Measurements from ENCODE around the gene FOXL3. TPM values are rescaled to one million over a fixed set of nuclear protein-coding genes. Genes with fewer than 3 reads are reported as not detected.

Gene FOXL3
- total RNA-seq, 1 donor from 2014 or later = not detected

DNA sequence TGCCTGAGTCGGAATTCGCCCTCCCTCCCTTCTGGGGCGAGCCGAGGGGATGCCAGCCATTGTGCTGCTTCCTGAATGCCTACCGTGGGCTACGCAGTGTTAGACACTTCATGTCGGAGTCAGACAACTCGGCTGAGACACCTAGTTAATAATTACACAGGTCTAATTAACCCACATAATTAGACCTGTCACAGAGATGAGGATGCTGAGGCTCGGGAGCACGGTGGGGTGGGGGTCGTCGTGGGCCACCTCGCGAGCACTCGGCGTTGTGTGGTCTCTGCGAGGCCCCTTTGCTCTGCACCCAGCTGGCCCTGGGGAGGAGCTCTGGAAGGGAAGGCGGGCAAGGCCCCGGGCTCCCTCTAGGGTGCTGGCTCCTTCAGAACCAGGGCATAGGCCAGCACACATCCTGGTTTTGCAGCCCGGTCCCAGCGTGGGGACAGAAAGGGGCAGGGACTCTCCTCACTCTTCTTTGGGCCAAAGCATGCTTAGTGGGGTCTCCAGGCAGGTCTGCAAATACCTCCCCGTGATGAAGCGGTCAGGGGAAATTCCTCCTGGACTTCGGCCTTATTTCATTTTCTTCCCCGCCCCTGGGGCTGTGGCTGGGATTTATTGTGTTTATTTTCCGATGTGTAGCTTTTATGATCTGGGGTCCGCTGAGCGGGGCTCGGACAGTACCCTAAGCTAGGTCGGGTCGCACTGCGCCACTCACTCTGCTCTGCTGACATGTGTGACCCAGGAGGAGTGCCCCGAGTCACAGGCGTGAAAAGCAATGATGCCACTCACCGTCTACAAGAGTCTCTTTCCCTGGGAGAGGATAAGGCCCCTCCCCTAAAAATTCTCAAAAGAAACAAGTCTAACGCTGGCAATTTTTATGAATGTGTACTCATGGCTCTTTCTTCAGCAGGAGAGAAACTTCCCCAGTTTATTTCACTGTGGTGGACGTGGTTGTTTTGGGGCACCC, 4.9 kb upstream of the FOXL3 start:
- intact Hi-C loops (cut with micrococcal nuclease) = no loop called here
- H3K9me3 Mint-ChIP-seq = no peaks in the 10 kb centered on the region
- CTCF ChIA-PET = no interaction called here
- no peak overlapping the region for H3K4me3 Mint-ChIP-seq
- no peak overlapping the region for H3K27ac Mint-ChIP-seq
- ATAC-seq (ENCODE audit: low read depth) (no peak), DNase-seq (no peak)
- no peaks in the 10 kb centered on the region for H3K36me3 Mint-ChIP-seq (ENCODE audit: low read depth)
- POLR2A ChIA-PET = no interaction called here
- H3K4me1 Mint-ChIP-seq = no peaks in the 10 kb centered on the region
- TF ChIP-seq, protein P1, sequence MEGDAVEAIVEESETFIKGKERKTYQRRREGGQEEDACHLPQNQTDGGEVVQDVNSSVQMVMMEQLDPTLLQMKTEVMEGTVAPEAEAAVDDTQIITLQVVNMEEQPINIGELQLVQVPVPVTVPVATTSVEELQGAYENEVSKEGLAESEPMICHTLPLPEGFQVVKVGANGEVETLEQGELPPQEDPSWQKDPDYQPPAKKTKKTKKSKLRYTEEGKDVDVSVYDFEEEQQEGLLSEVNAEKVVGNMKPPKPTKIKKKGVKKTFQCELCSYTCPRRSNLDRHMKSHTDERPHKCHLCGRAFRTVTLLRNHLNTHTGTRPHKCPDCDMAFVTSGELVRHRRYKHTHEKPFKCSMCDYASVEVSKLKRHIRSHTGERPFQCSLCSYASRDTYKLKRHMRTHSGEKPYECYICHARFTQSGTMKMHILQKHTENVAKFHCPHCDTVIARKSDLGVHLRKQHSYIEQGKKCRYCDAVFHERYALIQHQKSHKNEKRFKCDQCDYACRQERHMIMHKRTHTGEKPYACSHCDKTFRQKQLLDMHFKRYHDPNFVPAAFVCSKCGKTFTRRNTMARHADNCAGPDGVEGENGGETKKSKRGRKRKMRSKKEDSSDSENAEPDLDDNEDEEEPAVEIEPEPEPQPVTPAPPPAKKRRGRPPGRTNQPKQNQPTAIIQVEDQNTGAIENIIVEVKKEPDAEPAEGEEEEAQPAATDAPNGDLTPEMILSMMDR (IDR thresholded peaks at IDR 0.05) = no peak
- peaks cover 16% of the 10 kb centered on the region for H3K27me3 Mint-ChIP-seq

DNA sequence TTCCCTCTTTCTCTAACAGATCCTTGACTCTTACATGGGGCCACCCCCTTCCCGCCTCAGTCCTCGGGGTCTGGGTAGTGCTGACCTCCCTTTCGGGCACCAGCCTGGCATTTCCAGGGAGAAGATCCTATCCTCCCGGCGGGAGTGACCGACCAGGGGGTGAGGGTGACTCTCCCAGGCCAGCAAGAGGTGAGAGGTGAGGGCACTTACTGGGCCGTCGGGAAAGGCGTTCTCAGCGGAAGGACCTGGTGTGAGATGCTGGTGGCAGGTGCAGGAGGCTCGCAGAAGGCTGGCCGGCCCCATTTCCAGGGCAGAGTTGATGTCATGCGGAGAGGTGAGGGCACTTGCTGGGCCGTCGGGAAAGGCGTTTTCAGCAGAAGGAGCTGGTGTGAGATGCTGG, 4.2 kb upstream of the FOXL3 start:
- Mint-ChIP-seq H3K4me1 (no peaks in the 10 kb centered on the region), H3K9me3 (no peaks in the 10 kb centered on the region), H3K4me3 (no peak overlapping the region), H3K27ac (no peak overlapping the region), H3K27me3 (peaks cover 16% of the 10 kb centered on the region), H3K36me3 (ENCODE audit: low read depth) (no peaks in the 10 kb centered on the region)
- CTCF ChIA-PET = no interaction called here
- POLR2A ChIA-PET = no interaction called here
- ATAC-seq (ENCODE audit: low read depth) = no peak
- TF ChIP-seq, protein P1 (IDR thresholded peaks at IDR 0.05) = no peak
- intact Hi-C loops (cut with micrococcal nuclease) = no loop called here
- DNase-seq = no peak

DNA sequence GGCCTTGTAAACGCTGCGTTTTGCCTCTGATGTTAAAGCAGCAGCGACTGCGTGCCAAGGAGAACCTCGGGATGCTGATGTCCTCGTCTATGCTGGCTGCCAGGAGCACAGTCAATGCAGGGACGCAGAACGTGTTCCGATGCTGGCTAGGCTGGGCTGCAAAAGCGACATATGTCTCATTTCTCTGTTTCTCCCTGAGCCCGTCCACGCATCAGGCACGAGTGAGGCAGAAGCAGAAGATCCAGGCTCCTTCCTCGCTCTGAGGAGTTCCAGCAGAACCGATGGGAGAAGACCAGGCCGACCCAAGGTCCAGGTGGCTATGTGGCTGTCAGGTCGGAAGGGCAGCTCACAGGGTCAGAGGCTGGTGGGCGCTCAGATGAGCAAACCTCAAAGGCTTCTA, 3.7 kb upstream of the FOXL3 start:
- ChIA-PET CTCF (no interaction called here), POLR2A (no interaction called here)
- no peak for DNase-seq
- no peaks in the 10 kb centered on the region for H3K36me3 Mint-ChIP-seq (ENCODE audit: low read depth)
- no peak overlapping the region for H3K27ac Mint-ChIP-seq
- H3K4me1 Mint-ChIP-seq = no peaks in the 10 kb centered on the region
- TF ChIP-seq, protein P1 (IDR thresholded peaks at IDR 0.05) = no peak
- intact Hi-C loops (cut with micrococcal nuclease) = no loop called here
- no peaks in the 10 kb centered on the region for H3K9me3 Mint-ChIP-seq
- no peak overlapping the region for H3K4me3 Mint-ChIP-seq
- no peak for ATAC-seq (ENCODE audit: low read depth)
- H3K27me3 Mint-ChIP-seq = peaks cover 16% of the 10 kb centered on the region

DNA sequence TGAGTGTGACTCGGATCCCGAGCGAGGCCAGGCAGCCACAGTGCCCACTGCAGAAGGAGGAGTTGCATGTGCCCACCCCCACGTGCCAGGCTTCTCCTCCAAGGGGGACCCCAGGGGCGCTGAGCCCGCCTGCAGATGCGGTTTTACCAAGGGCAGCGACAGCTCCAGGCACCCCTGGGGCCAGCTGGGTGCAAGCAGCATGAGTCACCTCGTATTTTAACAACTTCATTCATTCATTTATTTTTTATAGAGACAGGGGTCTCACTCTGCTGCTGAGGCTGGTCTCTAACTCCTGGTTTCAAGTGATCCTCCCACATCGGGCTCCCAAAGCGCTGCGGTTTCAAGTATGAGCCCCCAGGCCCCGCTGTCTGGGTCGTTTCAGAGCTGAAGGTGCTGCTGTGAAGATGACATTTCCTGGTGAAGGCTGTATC, 1.3 kb upstream of the FOXL3 start:
- intact Hi-C loops (cut with micrococcal nuclease) = no loop called here
- ATAC-seq (ENCODE audit: low read depth) (no peak), DNase-seq (no peak)
- no peak overlapping the region for H3K4me3 Mint-ChIP-seq
- H3K9me3 Mint-ChIP-seq = no peaks in the 10 kb centered on the region
- POLR2A ChIA-PET = no interaction called here
- H3K27me3 Mint-ChIP-seq = peaks cover 26% of the 10 kb centered on the region
- TF ChIP-seq, protein P1 (IDR thresholded peaks at IDR 0.05) = no peak
- no peaks in the 10 kb centered on the region for H3K4me1 Mint-ChIP-seq
- no peak overlapping the region for H3K27ac Mint-ChIP-seq
- CTCF ChIA-PET = no interaction called here
- no peaks in the 10 kb centered on the region for H3K36me3 Mint-ChIP-seq (ENCODE audit: low read depth)

DNA sequence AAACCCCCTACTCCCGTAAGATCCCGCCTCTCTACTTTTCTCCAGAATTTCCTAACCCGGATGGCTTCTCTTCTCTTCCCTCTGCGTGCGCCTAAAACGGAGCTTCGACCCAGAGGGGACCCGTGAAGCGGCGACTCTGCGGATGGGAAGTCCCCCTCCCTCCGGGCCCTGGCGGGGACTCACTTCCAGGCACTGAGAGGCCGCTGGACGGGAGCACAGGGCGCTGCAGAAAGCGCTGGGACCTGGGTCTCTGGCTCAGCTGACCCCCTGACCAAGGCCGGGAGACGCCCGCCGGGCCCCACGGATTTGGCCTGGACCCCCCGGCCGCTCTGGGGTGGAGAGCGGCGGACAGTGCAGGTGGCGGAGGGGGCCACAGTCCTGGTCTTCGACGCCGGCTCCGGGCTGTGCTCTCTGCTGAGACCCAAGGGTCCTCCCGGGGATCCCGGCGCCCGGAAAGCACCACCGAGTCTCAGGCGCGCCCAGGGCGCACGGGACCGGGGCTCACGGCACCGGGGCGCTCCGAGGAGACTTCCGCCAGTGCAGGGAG, 688 bp upstream of the FOXL3 start:
- ChIA-PET CTCF (no interaction called here), POLR2A (no interaction called here)
- H3K4me1 Mint-ChIP-seq = no peaks in the 10 kb centered on the region
- H3K9me3 Mint-ChIP-seq = no peaks in the 10 kb centered on the region
- H3K27me3 Mint-ChIP-seq = peaks cover 26% of the 10 kb centered on the region
- TF ChIP-seq, protein P1 (IDR thresholded peaks at IDR 0.05) = no peak
- intact Hi-C loops (cut with micrococcal nuclease) = no loop called here
- H3K36me3 Mint-ChIP-seq (ENCODE audit: low read depth) = no peaks in the 10 kb centered on the region
- no peak for ATAC-seq (ENCODE audit: low read depth)
- DNase-seq = no peak
- no peak overlapping the region for H3K27ac Mint-ChIP-seq
- H3K4me3 Mint-ChIP-seq = no peak overlapping the region
